Activated CD4-positive, alpha-beta T cell treated with anti-CD3 and anti-CD28 coated beads, Interleukin-2, amount 10 ng/mL, durations not matched to agents 7 days and 5 days (primary cell): ENCODE measurements around the gene SNX21. TPM values are rescaled to one million over a fixed set of nuclear protein-coding genes. Genes with fewer than 3 reads are reported as not detected.

Source experiments
- CTCF ChIA-PET: fragments of 350-600 bp; sonication (Branson Sonifier 250); formaldehyde crosslinking; loops from one replicate; lab custom pipeline; 2021; ENCODE audit warnings: antibody characterized with exemption; lab: Charles Lee
- POLR2A ChIA-PET: fragments of 350-600 bp; sonication (Branson Sonifier 250); formaldehyde crosslinking; loops from one replicate; lab custom pipeline; 2021; ENCODE audit warnings: antibody characterized with exemption; lab: Charles Lee
- DNase-seq: peaks from one replicate; pipeline ENCODE4 v3.0.0-alpha.2; 2020
- H3K27ac Mint-ChIP-seq: one replicate; pipeline ENCODE4 v1.8.0; 2021; ENCODE audit warnings: mild to moderate bottlenecking, moderate library complexity, mixed read lengths
- H3K27me3 Mint-ChIP-seq: one replicate; pipeline ENCODE4 v1.8.0; 2021; ENCODE audit warnings: mixed read lengths
- H3K36me3 Mint-ChIP-seq: one replicate; pipeline ENCODE4 v1.8.0; 2021; ENCODE audit warnings: low read depth, mixed read lengths
- H3K4me1 Mint-ChIP-seq: one replicate; pipeline ENCODE4 v1.8.0; 2021; ENCODE audit warnings: mixed read lengths
- H3K4me3 Mint-ChIP-seq: one replicate; pipeline ENCODE4 v1.8.0; 2021; ENCODE audit warnings: mild to moderate bottlenecking, moderate library complexity, mixed read lengths
- H3K9me3 Mint-ChIP-seq: one replicate; pipeline ENCODE4 v1.8.0; 2021; ENCODE audit warnings: mixed read lengths
- total RNA-seq, 2 experiments: library from RNA; stranded (reverse); gene quantifications; one replicate each; pipeline ENCODE4 v1.2.3, GENCODE V29; 2021

Gene SNX21
- total RNA-seq, 2 experiments from 2014 or later = 0.72 to 0.87 TPM

DNA sequence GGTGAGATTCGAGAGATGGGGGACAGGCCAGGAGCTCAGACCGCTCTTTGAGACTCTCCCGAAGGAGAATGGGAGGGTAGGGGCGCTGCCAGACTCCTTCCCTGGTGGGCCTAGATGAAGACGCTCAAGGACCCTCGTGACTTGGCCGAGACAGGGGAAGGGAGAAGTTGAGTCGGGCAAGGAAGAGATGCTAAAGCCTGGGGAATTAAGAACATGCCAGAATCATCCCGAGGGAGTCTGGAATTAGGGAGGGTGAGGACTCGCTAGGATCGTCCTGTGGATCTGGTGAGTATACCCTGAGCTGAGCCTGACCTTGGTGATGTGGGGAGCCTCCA lies 20.6 kb upstream of the SNX21 start:
- H3K4me1 Mint-ChIP-seq = peaks cover 39% of the 10 kb centered on the region
- ChIA-PET POLR2A (interaction anchor here (0.9 kb wide), 1 partner anchor 21 kb away, joined by 4 read pairs; the partner anchor contains the start of gene SNX21), CTCF (interaction anchor here (0.7 to 1.3 kb wide), 2 partner anchors 16 to 60 kb away, joined by 3 to 5 read pairs; no protein-coding TSS in a partner anchor)
- peak overlapping the region; percentile 93 for H3K27ac Mint-ChIP-seq
- H3K9me3 Mint-ChIP-seq = no peaks in the 10 kb centered on the region
- DNase-seq = no peak
- peak overlapping the region; percentile 96 for H3K4me3 Mint-ChIP-seq
- H3K36me3 Mint-ChIP-seq = peaks cover 64% of the 10 kb centered on the region
- no peaks in the 10 kb centered on the region for H3K27me3 Mint-ChIP-seq

DNA sequence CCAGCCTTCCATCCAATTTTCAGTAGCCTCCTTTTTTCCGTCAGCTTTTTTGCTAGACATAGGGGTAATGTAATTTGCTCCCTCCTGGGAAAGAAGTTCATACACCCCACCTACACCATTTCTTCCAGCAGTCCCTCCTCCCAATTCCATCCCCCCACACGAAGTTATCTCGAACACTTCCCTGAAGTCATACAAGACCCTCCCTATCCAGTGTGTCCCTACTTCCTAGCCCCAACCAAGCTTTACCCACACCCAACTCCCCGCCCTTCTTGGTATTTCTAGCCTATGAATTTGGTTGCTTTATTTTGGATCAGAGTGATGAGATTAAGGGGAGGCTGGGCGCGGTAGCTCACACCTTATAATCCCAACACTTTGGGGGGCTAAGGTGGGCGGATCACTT lies 20.1 kb upstream of the SNX21 start:
- Mint-ChIP-seq H3K9me3 (no peaks in the 10 kb centered on the region), H3K4me1 (peaks cover 39% of the 10 kb centered on the region), H3K27ac (peak overlapping the region; percentile 93), H3K27me3 (no peaks in the 10 kb centered on the region), H3K4me3 (peak overlapping the region; percentile 96), H3K36me3 (peaks cover 64% of the 10 kb centered on the region)
- ChIA-PET POLR2A (no interaction called here), CTCF (interaction anchor here (0.7 to 1.6 kb wide), 4 partner anchors 9 to 59 kb away, joined by 3 to 5 read pairs (median 4); no protein-coding TSS in a partner anchor)
- DNase-seq = no peak

DNA sequence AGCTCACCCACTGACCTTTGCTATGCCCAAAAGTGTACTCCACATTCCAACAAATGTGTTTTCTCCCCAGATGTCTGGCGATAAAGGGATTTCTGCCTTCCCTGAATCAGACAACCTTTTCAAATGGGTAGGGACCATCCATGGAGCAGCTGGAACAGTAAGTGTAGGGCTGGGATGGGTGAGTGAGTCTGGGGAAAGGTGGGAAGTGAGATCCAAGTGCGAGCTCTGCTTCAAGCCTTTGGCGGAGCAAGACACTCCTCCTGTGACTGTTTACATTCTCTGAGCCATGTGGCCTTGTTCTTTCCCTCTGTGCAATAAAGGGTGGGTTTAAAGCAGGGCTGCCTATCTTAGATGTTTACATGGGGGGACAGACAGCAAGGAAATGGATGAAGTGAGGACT lies 19.3 kb upstream of the SNX21 start:
- no peak overlapping the region for H3K4me3 Mint-ChIP-seq
- H3K4me1 Mint-ChIP-seq = peaks cover 39% of the 10 kb centered on the region
- H3K9me3 Mint-ChIP-seq = no peaks in the 10 kb centered on the region
- H3K27me3 Mint-ChIP-seq = no peaks in the 10 kb centered on the region
- H3K36me3 Mint-ChIP-seq = peaks cover 62% of the 10 kb centered on the region
- no peak overlapping the region for H3K27ac Mint-ChIP-seq
- DNase-seq = no peak
- CTCF ChIA-PET = interaction anchor here (0.6 to 1.6 kb wide), 4 partner anchors 10 to 930 kb away, joined by 3 to 5 read pairs (median 4); no protein-coding TSS in a partner anchor
- POLR2A ChIA-PET = no interaction called here

DNA sequence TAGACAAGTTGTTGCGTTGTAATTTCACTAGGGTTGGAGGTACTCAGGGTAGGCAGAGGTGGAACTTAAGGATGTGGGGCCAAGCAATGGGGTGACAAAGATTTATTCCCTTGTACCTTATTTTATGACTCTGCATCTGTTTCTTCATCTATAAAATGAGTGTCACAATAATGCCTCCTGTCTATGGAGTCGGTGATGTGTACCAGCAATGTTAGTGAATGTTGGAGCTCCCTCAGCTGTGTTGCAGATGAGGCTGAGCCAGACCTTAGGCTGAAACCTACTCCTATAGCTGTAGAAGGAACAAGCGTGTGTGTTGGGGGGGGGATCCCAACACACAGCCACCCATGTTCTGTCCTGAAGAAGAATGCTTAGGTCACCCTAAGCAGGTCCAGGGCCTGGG lies 16.6 kb upstream of the SNX21 start:
- Mint-ChIP-seq H3K27ac (peak overlapping the region; percentile 39), H3K27me3 (peaks cover 1% of the 10 kb centered on the region), H3K36me3 (peaks cover 42% of the 10 kb centered on the region), H3K4me3 (no peak overlapping the region), H3K9me3 (no peaks in the 10 kb centered on the region), H3K4me1 (peaks cover 32% of the 10 kb centered on the region)
- ChIA-PET POLR2A (no interaction called here), CTCF (interaction anchor here (0.8 kb wide), 1 partner anchor 170 kb away, joined by 3 read pairs; no protein-coding TSS in a partner anchor)
- DNase-seq = no peak

DNA sequence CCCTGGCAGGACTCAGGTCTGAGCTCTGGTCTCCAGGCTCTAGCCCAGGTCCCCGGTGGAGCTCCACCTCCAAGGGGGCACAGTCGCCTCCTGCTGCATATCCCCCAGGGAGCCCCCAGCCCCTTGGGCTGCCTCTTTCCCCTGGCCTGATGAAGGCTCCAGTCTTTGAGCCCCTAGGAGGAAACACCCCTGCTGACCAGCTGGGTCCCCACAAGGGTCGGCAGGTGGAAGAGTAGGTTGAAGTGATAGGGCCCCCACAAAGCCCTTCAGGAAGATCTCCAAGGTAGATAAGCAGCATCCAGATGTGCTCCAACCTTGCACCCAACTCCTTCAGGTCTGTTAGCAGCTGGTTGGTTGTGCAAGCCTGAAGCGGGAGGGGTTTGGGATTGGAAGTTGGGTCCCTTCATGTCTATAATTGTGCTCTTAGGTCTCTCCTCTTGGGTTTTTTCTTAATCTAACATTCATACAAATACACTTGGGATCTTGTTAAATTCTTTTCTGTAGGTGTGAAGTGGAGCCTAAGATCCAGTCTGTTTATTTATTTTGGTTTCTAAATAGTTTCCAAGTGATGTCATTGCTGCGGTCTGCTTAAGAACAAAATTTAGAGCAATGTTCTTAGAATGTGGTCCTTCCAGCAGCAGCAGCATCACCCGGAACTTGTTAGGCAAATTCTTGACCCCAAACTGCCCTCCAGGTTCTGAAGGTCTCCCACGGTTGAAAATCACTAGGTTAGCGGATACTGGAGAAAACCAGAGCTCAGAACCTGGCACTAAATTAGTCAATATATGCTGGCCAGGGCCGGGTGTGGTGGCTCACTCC lies 16.0 kb upstream of the SNX21 start:
- H3K4me3 Mint-ChIP-seq = no peak overlapping the region
- DNase-seq = no peak
- H3K4me1 Mint-ChIP-seq = peaks cover 30% of the 10 kb centered on the region
- no peak overlapping the region for H3K27ac Mint-ChIP-seq
- H3K36me3 Mint-ChIP-seq = peaks cover 37% of the 10 kb centered on the region
- POLR2A ChIA-PET = no interaction called here
- peaks cover 8% of the 10 kb centered on the region for H3K27me3 Mint-ChIP-seq
- H3K9me3 Mint-ChIP-seq = no peaks in the 10 kb centered on the region
- CTCF ChIA-PET = interaction anchor here (0.8 to 1.3 kb wide), 2 partner anchors 152 to 169 kb away, joined by 3 read pairs; no protein-coding TSS in a partner anchor

DNA sequence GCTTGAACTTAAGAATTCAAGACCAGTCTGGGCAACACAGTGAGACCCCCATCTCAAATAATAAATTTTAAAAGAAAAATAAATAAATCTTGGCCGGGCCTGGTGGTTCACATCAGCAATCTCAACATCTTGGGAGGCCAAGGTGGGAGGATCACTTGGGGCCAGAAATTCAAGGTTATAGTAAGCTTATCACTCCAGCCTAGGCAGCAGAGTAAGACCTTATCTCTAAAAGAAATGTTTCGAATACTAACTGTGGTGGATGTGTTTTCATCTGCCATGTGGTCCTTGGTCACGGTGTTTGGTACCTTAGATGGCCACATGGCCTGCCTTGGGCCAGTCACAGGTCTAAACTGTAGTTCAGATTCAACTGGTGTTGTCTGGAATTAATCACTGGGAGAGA lies 15.4 kb upstream of the SNX21 start:
- H3K27ac Mint-ChIP-seq = no peak overlapping the region
- DNase-seq = no peak
- H3K4me1 Mint-ChIP-seq = peaks cover 27% of the 10 kb centered on the region
- peaks cover 31% of the 10 kb centered on the region for H3K36me3 Mint-ChIP-seq
- H3K9me3 Mint-ChIP-seq = no peaks in the 10 kb centered on the region
- H3K4me3 Mint-ChIP-seq = no peak overlapping the region
- ChIA-PET POLR2A (no interaction called here), CTCF (interaction anchor here (0.9 to 1.3 kb wide), 3 partner anchors 10 to 152 kb away, joined by 3 read pairs; no protein-coding TSS in a partner anchor)
- peaks cover 14% of the 10 kb centered on the region for H3K27me3 Mint-ChIP-seq

DNA sequence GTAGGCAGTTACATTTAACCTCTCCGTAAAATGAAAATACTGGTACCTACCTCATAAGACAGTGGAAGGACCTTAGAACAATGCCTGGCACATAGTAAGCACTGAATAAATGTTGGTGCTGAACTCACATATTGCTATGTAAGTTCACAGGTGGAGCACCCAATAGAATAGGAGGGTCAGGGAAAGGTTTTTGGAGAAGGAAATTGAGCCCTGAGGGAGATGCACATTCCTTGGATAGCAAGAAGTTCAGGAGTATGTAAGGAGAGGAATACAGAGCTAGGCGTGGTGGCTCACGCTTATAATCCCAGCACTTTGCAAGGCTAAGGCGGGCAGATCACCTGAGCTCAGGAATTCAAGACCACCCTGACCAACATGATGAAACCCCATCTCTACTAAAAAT lies 14.1 kb upstream of the SNX21 start:
- POLR2A ChIA-PET = no interaction called here
- DNase-seq = no peak
- CTCF ChIA-PET = interaction anchor here (0.6 to 1.1 kb wide), 4 partner anchors 8 to 1781 kb away, joined by 3 to 4 read pairs (median 3); no protein-coding TSS in a partner anchor

DNA sequence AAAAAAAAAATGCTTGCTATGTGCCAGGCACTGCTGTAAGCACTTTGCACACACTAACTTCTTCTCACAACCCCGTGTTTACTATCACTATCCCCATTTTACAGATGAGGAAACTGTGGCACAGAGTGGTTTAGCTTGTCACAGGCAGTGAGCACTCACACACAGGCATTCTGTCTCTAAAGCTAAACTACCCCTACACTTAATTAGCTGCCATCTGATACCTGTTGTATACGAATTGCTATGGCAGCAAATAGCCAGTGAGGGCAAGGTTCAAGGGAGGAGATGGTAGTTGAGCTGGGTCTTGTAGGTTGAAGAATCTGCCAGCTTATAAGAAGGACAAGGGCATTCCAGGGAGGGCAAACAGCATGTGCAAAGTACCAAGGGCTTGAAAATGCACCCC lies 11.7 kb upstream of the SNX21 start:
- no peak for DNase-seq
- ChIA-PET CTCF (interaction anchor here (0.6 to 0.9 kb wide), 3 partner anchors 10 to 273 kb away, joined by 3 read pairs; no protein-coding TSS in a partner anchor), POLR2A (no interaction called here)
- peaks cover 29% of the 10 kb centered on the region for H3K27me3 Mint-ChIP-seq
- H3K27ac Mint-ChIP-seq = no peak overlapping the region
- no peak overlapping the region for H3K4me3 Mint-ChIP-seq
- peaks cover 6% of the 10 kb centered on the region for H3K36me3 Mint-ChIP-seq
- H3K4me1 Mint-ChIP-seq = peaks cover 22% of the 10 kb centered on the region
- no peaks in the 10 kb centered on the region for H3K9me3 Mint-ChIP-seq

More for the DNA sequence above, 14.1 kb upstream of the SNX21 start:
- Mint-ChIP-seq H3K36me3 (peaks cover 22% of the 10 kb centered on the region), H3K4me3 (no peak overlapping the region), H3K27me3 (peaks cover 26% of the 10 kb centered on the region), H3K9me3 (no peaks in the 10 kb centered on the region), H3K4me1 (peaks cover 29% of the 10 kb centered on the region), H3K27ac (no peak overlapping the region)

DNA sequence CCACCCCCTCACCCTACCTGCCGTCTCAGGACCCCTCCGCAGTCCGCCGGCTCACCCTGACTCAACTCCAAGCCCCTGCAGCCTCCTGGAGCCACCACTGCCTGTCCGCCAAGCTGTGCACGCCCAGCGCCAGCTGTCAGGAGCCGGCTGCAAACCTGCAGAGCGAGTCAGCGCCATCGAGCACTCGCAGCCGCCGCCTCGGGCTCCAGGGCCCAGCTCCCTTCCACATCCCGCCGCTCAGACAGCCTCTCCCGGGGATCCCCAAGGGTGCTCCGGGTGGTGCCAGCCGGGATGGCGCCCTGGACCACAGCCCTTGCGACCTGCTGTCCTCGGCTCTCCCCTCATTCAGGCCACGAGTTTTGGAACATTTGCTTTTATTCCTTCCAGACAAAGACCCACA lies 10.7 kb upstream of the SNX21 start:
- H3K9me3 Mint-ChIP-seq = no peaks in the 10 kb centered on the region
- no peak overlapping the region for H3K4me3 Mint-ChIP-seq
- H3K27ac Mint-ChIP-seq = no peak overlapping the region
- CTCF ChIA-PET = interaction anchor here (0.7 to 1.0 kb wide), 2 partner anchors 9 to 23 kb away, joined by 3 read pairs; no protein-coding TSS in a partner anchor
- POLR2A ChIA-PET = no interaction called here
- DNase-seq = no peak
- peaks cover under 1% of the 10 kb centered on the region for H3K36me3 Mint-ChIP-seq
- peaks cover 29% of the 10 kb centered on the region for H3K27me3 Mint-ChIP-seq
- H3K4me1 Mint-ChIP-seq = peaks cover 19% of the 10 kb centered on the region

DNA sequence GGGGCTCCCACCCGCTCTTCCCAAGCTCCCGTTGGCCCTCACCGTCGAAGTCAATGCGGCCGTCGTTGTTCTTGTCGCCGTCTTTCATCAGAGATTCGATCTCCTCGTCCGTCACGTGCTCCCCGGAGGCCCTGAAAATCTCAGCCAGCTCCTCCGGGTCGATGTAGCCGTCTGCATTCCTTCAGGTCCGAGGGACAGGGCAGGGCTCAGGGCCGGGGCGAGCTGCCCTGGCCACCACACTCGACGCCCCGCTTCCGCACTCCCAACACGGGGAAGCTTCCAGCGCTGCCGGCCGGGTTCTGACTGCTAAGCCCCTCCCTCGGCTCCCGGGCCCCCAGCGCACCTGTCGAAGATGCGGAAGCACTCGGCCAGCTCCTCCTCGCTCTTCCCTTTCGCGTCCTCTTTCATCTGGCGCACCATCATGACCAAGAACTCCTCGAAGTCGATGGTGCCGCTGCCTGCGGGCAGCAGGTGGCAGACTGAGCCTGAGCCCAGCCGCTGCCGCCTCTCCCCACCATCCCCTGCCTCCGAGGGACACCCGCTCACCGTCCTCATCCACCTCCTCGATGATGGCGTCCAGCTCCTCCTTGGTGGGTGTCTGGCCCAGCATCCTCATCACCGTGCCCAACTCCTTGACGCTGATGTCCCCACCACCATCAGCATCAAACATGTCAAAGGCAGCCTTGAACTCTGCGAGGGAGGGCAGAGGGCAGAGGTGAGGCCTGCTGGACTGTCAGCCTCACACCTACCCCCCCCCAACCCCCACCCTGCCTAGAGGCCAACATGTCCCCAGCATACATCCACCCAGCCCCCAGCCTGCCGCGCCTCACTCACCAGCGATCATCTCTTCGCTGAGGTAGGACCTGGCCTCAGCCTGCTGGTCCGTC lies 9.4 kb upstream of the SNX21 start:
- ChIA-PET CTCF (interaction anchor here (0.8 to 2.3 kb wide), 8 partner anchors 9 to 145 kb away, joined by 3 to 18 read pairs (median 3); no protein-coding TSS in a partner anchor), POLR2A (interaction anchor here (1.2 kb wide), 1 partner anchor 191 kb away, joined by 3 read pairs; no protein-coding TSS in a partner anchor)
- Mint-ChIP-seq H3K4me3 (peak overlapping the region; percentile 60), H3K27ac (peak overlapping the region; percentile 51), H3K4me1 (peaks cover 19% of the 10 kb centered on the region), H3K27me3 (peaks cover 29% of the 10 kb centered on the region), H3K36me3 (no peaks in the 10 kb centered on the region), H3K9me3 (no peaks in the 10 kb centered on the region)
- DNase-seq = peak; percentile 64

DNA sequence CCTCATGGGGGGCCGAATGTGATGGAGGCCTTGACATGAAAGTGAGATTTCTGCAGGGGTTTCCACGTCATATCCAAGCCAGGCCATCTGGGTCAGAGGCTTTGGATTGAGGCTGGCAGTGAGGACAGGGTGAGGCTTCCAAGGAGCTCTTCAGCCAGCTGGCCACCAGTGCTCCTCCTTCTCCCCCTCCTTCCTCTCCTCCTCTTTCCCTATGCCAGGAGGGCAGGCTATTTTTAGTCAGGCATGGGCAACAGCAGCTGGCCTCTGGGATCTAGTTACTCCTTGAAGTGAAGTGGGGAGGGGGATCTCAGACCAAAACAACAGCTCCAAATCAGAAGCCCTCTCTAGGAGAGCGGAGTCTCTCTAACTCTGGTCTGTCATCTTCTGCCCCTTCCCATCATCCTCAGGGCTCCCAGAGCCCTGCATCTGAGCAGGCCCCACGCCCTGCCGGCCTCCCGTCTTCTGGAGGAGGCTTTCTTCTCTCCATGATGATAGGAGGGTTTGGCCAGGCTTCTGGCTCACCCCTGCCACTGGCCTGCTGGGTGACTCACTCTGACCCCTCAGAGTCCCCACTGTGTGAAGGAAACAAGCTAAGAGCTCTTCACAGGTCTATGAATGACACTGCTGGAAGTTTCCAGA lies 7.1 kb upstream of the SNX21 start:
- CTCF ChIA-PET = interaction anchor here (1.1 to 1.5 kb wide), 3 partner anchors 13 to 161 kb away, joined by 3 read pairs; no protein-coding TSS in a partner anchor
- Mint-ChIP-seq H3K36me3 (no peaks in the 10 kb centered on the region), H3K4me1 (peaks cover 19% of the 10 kb centered on the region), H3K9me3 (no peaks in the 10 kb centered on the region), H3K4me3 (no peak overlapping the region), H3K27ac (no peak overlapping the region), H3K27me3 (peaks cover 32% of the 10 kb centered on the region)
- no peak for DNase-seq
- POLR2A ChIA-PET = no interaction called here
